Endodermal cell (in vitro differentiated cells): ENCODE measurements around the gene RNF150. TPM values are rescaled to one million over a fixed set of nuclear protein-coding genes. Genes with fewer than 3 reads are reported as not detected.
A peak's percentile ranks its signal among the peaks of the same experiment; 100 is the strongest.

ENCODE experiments used
- DNase-seq: peaks from one replicate; pipeline ENCODE4 v3.0.0-alpha.2; 2017
- H3K27ac ChIP-seq: 2 replicates; pipeline ENCODE4 v1.5.1; 2013; ENCODE audit warnings: mild to moderate bottlenecking, low read depth, low read length, moderate library complexity
- H3K27me3 ChIP-seq: 2 replicates; pipeline ENCODE4 v1.6.1; 2013; ENCODE audit warnings: mild to moderate bottlenecking, low read length, moderate library complexity; ENCODE audit not compliant: insufficient read depth, control insufficient read depth, poor library complexity, severe bottlenecking
- H3K36me3 ChIP-seq: 2 replicates; pipeline ENCODE4 v1.7.0; 2013; ENCODE audit warnings: mild to moderate bottlenecking, low read length, moderate library complexity; ENCODE audit not compliant: control insufficient read depth, insufficient read depth
- H3K4me1 ChIP-seq: one replicate; pipeline ENCODE4 v1.7.0; 2013; ENCODE audit warnings: low read length; ENCODE audit not compliant: control insufficient read depth, insufficient read depth
- H3K4me3 ChIP-seq: 2 replicates; pipeline ENCODE4 v1.5.1; 2013; ENCODE audit warnings: mild to moderate bottlenecking, low read length, moderate library complexity
- H3K9ac ChIP-seq: 2 replicates; pipeline ENCODE4 v1.6.1; 2013; ENCODE audit warnings: mild to moderate bottlenecking, low read length, moderate library complexity; ENCODE audit not compliant: poor library complexity, severe bottlenecking; ENCODE audit errors: extremely low read depth
- H3K9me3 ChIP-seq: 2 replicates; pipeline ENCODE4 v1.6.1; 2013; ENCODE audit warnings: mild to moderate bottlenecking, low read length, moderate library complexity; ENCODE audit not compliant: control insufficient read depth
- H3K27ac Mint-ChIP-seq: 2 replicates; pipeline ENCODE4 v1.8.0; 2020; ENCODE audit warnings: mixed read lengths
- H3K27me3 Mint-ChIP-seq: 2 replicates; pipeline ENCODE4 v1.8.0; 2021; ENCODE audit warnings: mild to moderate bottlenecking, mixed read lengths; ENCODE audit not compliant: insufficient read depth
- H3K36me3 Mint-ChIP-seq: 2 replicates; pipeline ENCODE4 v1.8.0; 2020; ENCODE audit warnings: low read depth, mixed read lengths
- H3K4me1 Mint-ChIP-seq: 2 replicates; pipeline ENCODE4 v1.8.0; 2020; ENCODE audit warnings: mixed read lengths
- H3K4me3 Mint-ChIP-seq: 2 replicates; pipeline ENCODE4 v1.8.0; 2020; ENCODE audit warnings: mild to moderate bottlenecking, moderate library complexity, mixed read lengths
- H3K9me3 Mint-ChIP-seq: 2 replicates; pipeline ENCODE4 v1.8.0; 2020; ENCODE audit warnings: mild to moderate bottlenecking, mixed read lengths
- CTCF ChIP-seq: fragments of 200-600 bp; sonication (generic); conservative IDR thresholded peaks from 2 replicates; pipeline ENCODE4 v1.5.0; 2021; ENCODE audit warnings: antibody characterized with exemption, mild to moderate bottlenecking
- WGBS, 2 experiments: methylation state at CpG; one replicate each; pipeline versions ENCODE4 v1.1.5 to v1.1.7; 2013; ENCODE audit warnings: missing lambda C conversion rate in 2 of 2, mixed read lengths in 1 of 2; ENCODE audit not compliant: insufficient coverage in 1 of 2, insufficient read length in 1 of 2; 5-methylcytosine and 5-hydroxymethylcytosine counted together
- total RNA-seq, 2 donors: library from RNA; stranded (reverse); fragmentation: NEBNext Ultra II Directional in 1 of 2; extraction: Animal tissue kit (Norgen Biotek cat#: 25700) in 1 of 2; gene quantifications; 2 replicates in 1 of 2; 3 replicates in 1 of 2; pipeline ENCODE4 v1.2.1, GENCODE V29; 2021

RNF150 gene
- total RNA-seq, 2 donors from 2014 or later: 8.2 to 10.4 TPM

GRCh38 chr4:141109983-141110382 lies 23.3 kb downstream of the RNF150 start:
- H3K4me3 ChIP-seq: no peak overlapping the region
- no peaks in the 10 kb centered on the region for H3K27me3 ChIP-seq
- no peak overlapping the region for H3K9ac ChIP-seq
- peak; percentile 51 for TF ChIP-seq CTCF
- Mint-ChIP-seq H3K27ac (peak overlapping the region; percentile 4), H3K4me1 (peaks cover 5% of the 10 kb centered on the region), H3K9me3 (peaks cover 17% of the 10 kb centered on the region), H3K27me3 (no peaks in the 10 kb centered on the region), H3K36me3 (peaks cover 7% of the 10 kb centered on the region), H3K4me3 (no peak overlapping the region)
- 80 to 93% methylated on average over 2 to 4 of the region's 4 CpGs for WGBS, 2 experiments
- H3K4me1 ChIP-seq: no peaks in the 10 kb centered on the region
- H3K9me3 ChIP-seq: no peaks in the 10 kb centered on the region
- no peak overlapping the region for H3K27ac ChIP-seq
- DNase-seq: peak; percentile 60
- no peaks in the 10 kb centered on the region for H3K36me3 ChIP-seq

GRCh38 chr4:141107927-141108326 lies 25.3 kb downstream of the RNF150 start:
- H3K9me3 ChIP-seq: no peaks in the 10 kb centered on the region
- no peak overlapping the region for H3K4me3 ChIP-seq
- H3K27ac Mint-ChIP-seq: no peak overlapping the region
- TF ChIP-seq CTCF: no peak
- no peak overlapping the region for H3K9ac ChIP-seq
- 88 to 92% methylated on average over 1 to 3 of the region's 3 CpGs for WGBS, 2 experiments
- H3K4me1 ChIP-seq: no peaks in the 10 kb centered on the region
- H3K9me3 Mint-ChIP-seq: no peaks in the 10 kb centered on the region
- H3K36me3 Mint-ChIP-seq: no peaks in the 10 kb centered on the region
- no peaks in the 10 kb centered on the region for H3K27me3 Mint-ChIP-seq
- no peaks in the 10 kb centered on the region for H3K27me3 ChIP-seq
- no peak for DNase-seq
- no peak overlapping the region for H3K27ac ChIP-seq
- H3K4me3 Mint-ChIP-seq: no peak overlapping the region
- H3K36me3 ChIP-seq: no peaks in the 10 kb centered on the region
- peaks cover 5% of the 10 kb centered on the region for H3K4me1 Mint-ChIP-seq

GRCh38 chr4:141102367-141102766 lies 30.9 kb downstream of the RNF150 start:
- TF ChIP-seq CTCF: no peak
- WGBS, 2 experiments: 96% methylated on average over 3 of the region's 3 CpGs; no CpG with 5 or more reads in 1 of the 2 experiments
- Histone ChIP-seq H3K4me3 (no peak overlapping the region), H3K27me3 (no peaks in the 10 kb centered on the region), H3K36me3 (no peaks in the 10 kb centered on the region), H3K27ac (no peak overlapping the region), H3K9ac (no peak overlapping the region), H3K4me1 (no peaks in the 10 kb centered on the region), H3K9me3 (no peaks in the 10 kb centered on the region)
- no peaks in the 10 kb centered on the region for H3K4me1 Mint-ChIP-seq
- no peaks in the 10 kb centered on the region for H3K36me3 Mint-ChIP-seq
- no peaks in the 10 kb centered on the region for H3K9me3 Mint-ChIP-seq
- no peak for DNase-seq
- no peak overlapping the region for H3K27ac Mint-ChIP-seq
- no peaks in the 10 kb centered on the region for H3K27me3 Mint-ChIP-seq
- H3K4me3 Mint-ChIP-seq: no peak overlapping the region
